HS-27A (cell line): Measurements from ENCODE around the gene TSPAN9.

Experiments
- DNase-seq: peaks from one replicate; pipeline ENCODE4 v3.0.0-alpha.2; 2012; ENCODE audit warnings: low read depth, missing footprints

TSPAN9 gene

DNA sequence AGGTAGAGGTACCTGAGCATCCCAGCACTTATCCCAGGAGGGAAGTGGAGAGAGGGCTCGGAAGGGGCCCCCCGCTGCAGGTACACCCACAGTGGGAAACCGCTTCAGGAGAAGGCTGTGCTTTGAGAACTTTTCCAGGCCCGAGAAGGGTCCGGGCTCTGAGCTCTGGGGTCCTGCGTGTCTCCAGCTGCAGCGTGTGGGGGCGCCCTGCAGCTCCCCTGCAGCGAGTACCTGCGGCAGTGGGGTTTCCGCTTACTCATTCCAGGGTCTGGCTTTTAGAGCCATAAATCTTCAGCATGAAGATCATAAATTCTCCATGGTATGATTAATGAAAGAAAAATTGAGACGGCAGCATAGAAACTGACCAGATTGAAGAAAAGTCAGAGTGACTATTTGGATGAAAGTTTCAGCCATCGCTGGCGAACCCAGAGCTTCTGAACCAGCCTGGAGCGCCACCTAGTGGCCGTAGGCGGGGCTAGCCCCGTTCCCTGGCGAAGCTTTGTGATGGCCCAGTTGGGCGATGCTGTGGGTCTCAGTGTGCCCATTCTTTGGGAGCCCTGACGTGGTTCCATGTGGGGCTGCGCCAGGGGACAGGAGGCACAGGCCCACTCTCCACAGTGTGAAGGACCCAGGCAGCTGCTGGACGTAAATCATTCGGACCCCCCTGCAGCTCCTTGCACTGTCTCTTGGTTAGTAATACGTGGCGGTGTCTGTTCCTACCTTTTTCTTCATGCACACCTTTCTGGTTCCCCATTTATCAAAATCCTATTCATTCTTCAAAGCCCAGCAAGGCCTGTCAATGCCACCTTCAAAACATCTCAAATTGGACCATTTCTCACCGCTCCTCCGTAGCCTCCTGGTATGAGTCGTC is 198.2 kb downstream of the TSPAN9 start:
- peak; percentile 47 for DNase-seq

DNA sequence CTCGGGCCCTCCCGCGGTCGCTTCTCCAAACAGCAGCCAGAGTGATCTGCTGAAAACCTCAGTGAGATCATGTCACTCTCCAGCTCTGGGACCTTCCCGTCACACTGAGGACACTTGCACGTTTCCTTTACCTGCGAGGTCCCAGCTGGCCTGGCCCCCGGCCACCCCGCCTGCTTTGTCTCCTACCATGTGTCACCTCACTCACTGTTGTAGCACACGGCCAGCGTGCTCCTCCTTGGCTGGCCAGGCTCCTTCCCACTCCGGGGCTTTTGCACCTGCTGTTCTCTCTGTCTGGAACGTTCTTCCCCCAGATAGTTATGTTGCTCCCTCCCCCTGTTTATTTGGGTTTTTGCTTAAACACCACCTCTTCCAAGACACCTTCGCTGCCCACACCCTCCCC is 199.0 kb downstream of the TSPAN9 start:
- DNase-seq: no peak

DNA sequence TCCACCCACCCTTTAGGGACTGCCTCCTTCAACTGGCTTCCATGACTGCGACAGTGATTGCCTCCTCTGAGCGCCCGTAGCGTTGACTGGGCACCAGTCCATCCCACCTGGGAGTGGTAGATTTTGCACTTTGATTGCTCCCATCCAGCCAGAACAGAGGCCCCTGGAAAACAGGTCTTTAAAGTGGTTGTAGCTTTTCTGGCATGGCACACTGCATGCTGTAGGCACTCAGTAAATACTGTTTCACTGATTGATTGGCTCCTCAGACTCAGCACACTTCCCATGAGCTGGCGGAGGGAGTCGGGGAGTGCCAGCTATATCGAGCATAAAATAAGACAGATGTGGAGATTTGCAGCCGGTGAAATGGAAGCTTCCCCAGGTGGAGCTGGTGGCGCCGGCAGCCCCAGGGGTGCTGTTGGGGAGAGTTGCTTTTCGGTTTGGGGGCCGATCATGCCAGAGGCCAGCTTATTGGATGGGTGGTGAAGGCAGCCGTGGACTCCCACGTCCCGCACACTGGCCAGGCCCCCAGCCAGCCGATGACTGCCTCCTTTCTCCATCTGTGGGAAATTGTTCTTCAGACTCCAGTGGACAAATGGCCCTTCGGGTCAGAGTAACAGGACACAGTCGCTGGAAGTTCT is 200.2 kb downstream of the TSPAN9 start:
- no peak for DNase-seq

DNA sequence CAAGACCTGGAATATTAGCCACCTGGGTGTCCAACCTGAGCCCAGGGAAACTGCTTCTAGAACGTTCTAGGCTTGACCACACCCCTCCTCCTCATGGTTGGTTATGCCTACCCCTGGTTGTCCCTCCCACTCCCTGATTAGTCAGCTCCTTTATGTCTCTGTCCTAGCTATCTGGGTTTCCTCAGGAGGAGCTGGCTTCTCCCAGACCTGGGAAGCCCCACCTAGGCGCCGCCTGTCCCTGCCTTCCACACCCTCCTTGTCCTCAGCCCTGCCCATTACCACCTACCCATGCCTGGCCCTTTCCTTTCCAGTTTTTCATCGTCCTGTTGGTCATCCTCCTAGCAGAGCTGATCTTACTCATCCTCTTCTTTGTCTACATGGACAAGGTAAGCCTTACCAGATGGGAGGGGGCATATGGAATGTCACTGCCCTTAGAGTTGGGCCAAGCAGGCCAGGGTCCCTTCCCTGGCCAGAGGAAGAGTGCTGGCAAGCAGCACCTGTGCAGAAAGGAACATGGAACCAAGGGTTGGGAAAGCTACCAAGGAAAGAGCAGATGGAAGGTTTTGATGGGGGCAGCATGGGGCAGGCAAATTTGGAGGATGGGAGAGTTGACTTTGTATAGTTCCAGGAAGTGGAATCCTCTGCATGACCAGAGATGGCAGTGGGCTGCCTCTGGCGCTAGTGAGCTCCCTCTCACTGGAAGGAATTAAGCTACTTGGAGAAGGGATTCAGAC is 201.7 kb downstream of the TSPAN9 start:
- no peak for DNase-seq

DNA sequence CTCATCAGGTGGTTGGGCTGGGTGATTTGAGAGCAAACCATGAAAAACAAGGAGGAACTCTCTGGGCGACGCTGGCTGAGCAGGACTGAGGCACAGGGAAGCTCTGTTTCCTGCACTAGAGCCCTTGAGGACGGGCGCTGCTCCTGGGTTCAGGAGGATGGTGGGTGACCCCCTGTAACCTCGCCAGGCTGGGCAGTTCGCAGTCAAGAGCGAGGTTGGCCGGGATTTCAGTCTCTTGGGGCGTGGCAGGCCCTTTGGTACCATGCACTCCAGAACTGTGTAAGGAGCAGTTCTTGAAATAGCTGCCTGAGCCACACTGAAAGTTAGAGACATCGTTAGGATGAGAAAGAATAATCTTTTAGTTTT is 202.2 kb downstream of the TSPAN9 start:
- DNase-seq: no peak

DNA sequence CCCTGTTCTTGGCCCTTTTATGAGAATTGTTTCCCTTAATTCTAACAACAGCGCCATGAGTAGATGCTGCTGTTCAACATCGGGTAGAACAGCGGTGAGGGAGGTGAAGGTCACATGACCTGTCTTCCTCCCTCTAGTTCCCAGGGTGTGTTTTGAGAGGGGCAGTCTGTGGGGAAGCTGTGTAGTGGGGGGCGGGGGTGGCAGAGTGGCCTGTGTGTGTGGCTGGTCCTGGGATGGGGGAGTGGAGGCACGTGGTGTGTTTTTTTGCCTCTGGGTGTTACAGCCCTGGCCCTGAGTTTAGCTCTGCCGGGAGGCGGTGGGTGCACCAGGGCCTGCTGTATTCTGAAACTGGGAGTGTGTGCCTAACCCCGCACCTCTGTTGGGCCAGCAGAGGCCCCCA is 202.7 kb downstream of the TSPAN9 start:
- DNase-seq: no peak

DNA sequence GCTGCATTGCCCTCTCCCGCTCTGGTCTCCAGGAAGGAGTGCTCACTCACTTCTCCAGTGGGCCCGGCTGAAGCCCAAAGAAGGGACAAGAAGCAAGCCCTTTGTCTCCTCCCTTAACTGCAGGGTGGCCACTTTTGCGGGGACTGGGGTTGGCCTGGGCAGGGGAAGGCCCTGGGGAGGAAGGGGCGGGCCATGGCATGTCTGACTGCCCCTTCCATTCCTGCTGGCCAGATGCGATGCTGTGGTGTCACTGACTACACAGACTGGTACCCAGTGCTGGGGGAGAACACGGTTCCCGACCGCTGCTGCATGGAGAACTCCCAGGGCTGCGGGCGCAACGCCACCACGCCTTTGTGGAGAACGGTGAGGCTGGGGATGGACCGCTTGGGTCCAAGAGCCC is 203.8 kb downstream of the TSPAN9 start:
- no peak for DNase-seq

DNA sequence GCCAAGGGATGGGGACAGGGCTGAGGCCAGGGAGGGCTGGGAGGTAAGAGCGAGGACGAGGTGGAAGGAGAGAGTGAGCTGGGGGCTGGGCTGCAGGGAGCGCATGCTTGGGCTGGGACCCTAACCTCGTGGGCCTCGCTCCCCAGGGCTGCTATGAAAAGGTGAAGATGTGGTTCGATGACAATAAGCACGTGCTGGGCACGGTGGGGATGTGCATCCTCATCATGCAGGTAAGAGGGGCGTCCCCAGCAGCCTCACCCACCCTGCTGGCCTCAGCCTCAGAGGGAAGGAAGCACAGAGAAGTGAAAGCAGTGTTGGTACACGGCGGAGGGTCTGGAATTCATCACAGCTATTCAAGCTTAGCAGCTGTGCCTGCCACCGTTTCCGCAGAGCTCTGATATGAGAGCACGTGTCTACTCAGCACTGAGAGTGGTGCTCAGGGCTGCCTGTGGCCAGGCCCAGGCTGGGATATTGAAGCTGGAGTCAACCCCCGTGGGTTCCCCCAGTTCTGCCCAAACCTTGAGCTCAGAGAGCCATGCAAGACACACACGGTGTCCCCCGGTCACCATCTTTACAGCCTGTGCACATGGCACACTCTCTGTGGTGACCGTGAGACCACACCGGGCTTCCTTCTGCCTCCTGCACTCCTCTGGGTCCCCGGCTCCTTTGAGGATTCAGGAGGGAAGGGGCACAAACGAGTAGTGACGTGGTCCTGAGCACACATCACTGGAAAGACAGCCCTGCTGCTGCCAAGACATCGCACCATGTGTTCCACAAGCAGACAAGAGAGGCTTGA is 204.6 kb downstream of the TSPAN9 start:
- no peak for DNase-seq

DNA sequence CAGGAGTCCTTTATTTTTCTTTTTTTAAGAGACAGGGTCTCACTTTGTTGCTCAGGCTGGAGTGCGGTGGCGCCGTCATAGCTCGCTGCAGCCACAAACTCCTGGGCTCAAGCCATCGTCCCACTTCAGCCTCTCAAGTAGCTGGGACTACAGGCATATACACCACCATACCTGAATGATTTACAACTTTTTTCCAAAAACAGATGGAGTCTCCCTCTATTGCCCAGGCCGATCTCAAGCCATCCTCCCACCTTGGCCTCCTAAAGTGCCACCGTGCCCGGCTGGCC is 205.1 kb downstream of the TSPAN9 start:
- DNase-seq: no peak

DNA sequence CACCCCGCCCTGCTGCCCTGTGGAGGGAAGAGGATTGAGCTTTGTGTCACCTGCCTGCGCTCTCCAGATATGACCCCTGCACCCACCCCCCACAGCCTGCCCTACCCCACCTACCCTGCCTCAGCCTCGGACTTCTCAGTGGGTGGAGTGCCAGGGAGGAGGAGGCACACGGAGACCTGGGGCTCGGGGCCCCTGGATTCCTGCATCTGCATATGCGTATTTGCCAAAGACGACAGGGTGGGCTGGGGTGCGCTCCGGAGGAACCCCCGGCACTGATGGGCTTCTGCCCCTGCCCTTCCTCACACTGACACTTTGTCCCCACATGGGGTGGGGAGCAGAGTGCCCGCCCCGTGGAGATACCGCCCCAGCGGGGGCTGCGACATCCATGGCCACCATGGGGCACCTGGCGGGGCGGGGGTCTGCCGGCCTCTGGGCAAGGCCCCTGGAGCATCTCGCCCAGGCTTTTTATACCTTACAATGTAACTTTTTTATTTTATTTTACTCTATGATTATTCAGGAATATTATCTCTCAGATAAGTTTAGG is 206.0 kb downstream of the TSPAN9 start:
- no peak for DNase-seq

DNA sequence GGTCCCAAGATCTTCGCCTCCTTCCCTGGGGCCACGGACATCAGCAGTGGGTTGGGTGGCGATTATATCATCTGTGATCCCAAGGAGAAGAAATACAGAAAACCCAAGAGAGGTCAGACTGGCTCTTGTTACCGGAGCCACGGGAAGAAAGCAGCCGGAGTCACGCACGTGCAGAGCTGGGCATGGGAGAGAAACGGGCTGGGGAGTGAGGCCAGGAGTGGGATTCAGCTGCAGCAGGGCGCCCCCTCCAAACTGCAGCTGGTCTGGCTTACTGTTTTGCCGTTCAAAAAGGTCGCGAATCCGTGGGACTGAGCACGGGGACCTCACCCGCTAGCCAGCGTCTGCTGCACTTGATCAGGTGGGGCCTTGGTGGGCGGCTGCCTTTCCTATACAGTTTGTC is 207.2 kb downstream of the TSPAN9 start:
- no peak for DNase-seq

DNA sequence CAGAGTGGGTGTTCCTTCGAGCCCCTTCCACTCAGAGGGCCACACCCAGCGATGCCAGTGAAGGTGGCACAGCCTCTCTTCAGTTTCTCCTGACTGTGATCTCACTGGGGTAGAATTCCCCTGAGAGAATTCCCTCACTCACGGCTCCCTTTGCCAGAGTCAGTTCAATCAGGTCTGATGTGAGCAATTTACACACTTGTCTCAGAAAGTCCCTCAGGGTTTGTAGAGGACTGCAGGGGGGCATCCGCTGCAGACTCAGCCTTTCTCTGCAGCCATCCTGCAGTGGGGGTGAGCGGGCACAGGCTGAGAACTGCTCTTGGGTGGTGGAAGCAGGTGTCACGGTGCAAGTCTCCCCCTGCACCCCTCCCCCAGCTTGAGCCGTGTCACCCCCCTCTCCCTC is 208.4 kb downstream of the TSPAN9 start:
- no peak for DNase-seq

DNA sequence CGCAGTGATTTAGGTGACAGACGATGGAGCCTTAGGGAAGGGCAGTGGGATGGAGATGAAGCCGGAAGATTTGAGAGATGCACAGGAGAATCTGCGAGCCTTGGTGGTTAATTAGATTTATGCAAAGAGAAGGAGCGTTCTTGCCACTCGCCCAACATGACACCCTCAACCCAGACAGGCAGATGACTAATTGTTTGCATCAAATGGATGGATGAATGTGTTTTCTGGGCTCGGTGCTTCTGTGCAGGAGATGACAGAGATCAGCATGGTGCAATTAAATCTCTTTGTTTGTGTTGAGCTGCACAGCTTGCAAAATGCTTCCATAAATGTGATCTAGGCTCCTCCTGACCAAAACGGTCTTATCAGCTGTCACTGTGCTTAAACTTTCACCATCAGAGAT is 211.5 kb downstream of the TSPAN9 start:
- DNase-seq: no peak

DNA sequence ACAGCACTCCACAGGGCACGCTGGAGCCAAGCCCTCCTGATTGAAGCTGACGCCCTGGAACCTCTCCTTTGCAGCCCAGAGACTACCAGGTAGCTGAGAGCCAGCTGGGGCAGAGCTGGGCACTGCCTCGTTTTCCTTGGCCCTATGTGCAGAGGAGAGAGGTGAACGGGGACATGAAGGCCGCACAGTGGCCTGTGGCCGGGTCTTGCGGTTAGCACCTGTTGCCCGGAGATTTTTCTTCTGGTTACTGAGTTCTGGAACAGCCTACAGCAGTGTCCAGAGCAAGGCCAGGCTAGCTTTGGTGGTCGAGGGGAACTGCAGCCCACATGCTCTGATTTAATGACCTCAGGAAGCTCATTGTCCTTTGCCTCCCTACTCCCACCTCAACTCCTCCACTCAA is 212.5 kb downstream of the TSPAN9 start:
- no peak for DNase-seq

DNA sequence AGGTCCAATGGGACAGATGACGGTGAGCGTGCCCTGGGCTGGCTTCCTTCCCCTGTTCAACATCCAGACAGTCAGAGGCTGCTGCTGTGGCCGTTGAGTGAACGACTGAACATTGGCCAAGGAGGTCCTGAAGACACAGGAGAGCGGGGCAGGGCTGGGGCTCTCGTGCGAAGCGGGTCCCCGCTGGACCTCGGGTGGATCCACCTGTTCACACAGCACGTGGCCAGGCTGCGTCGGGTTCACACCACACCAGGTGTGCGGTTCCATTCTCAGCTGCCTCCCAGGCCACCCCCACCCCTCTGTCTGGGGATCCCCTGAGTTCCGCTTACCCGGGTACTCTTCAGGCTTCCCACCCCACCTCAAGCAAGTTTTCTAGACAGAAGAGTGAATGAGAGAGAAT is 214.8 kb downstream of the TSPAN9 start:
- no peak for DNase-seq

DNA sequence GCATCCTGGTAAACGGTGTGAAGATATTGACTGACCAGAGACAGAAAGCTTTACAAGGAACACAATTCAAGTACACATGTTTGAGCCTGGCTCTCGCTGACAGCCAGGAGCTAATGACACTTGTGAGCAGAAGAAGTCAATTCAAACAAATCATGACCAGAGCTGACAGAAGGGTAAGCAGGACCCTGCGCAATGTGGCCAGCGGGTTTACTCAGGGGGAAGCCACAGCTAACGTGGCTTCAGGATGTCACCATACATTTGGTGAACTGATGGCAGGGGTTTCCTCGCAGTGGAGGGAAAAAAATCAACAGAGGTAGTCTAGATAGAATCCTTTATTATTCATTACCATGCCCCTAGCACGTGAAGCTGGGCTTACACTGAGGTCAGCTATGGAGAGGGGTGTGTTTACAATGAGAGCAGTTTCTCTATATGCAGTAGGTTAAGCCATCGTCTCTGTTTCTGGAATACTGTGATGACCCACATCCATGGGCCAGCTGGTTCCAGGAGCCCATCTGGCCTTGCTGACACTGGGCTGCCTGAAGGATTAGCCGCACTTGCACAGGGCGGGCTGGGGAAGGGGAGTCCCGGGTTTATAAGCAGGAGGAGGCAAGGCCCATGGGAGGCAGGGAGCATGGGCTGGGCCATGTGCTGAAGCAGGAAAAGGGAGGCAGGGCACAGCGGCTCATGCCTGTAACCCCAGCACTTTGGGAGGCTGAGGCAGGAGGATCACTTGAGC is 215.7 kb downstream of the TSPAN9 start:
- DNase-seq: no peak

DNA sequence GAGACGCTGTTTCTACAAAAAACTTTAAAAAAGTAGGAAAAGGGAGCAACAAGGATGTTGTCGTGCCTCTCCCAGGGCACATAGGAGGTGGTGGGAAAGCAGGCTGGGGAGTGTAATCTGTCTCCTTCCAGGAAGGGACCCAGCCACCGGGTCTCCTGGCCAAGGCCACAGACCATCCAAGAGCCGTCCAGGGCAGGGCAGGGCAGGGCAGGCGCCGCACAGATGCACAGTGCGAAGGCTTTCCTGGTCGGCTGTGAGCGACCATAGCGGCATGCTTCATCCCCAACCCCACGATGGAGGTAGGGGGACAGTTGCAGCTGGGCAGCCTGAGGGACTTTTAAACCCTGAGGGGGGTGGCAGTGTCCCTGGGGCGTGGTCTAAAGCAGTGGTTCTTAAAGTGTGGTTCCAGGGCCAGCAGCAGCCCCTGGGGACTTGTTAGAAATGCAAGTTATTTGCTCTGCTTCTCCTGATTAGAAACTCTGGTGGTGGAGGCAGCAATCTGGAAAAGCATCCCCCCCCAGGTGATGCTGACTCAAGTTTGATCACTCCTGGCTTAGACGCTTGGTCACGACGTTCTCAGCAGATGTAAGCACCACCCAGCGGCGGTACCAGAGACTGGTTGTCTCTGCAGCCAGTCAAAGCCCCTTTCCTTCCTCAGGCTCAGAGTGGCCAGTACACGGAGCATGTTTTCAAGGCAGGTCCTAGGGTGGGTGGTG is 216.4 kb downstream of the TSPAN9 start:
- no peak for DNase-seq

DNA sequence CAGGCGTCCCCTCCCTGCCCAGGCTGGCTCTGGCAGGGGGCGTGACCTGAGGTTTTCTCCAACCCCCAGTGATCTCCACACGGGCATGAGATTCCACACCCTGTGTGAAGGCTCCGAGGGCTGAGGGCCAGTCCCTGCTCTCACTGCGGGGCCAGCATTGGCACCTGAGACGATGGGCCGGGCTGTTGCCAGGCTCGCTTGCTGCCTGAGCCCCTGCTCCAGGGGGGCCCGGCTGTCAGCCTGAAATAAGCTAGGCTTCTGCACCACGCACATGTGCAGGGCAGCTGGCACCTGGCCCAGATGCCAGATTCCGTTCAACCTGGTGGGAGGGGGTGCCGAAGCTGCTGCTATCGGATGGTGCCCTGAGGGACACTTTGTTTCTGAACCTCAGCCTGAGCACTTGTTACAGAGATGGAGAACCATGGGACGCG is 217.3 kb downstream of the TSPAN9 start:
- no peak for DNase-seq

DNA sequence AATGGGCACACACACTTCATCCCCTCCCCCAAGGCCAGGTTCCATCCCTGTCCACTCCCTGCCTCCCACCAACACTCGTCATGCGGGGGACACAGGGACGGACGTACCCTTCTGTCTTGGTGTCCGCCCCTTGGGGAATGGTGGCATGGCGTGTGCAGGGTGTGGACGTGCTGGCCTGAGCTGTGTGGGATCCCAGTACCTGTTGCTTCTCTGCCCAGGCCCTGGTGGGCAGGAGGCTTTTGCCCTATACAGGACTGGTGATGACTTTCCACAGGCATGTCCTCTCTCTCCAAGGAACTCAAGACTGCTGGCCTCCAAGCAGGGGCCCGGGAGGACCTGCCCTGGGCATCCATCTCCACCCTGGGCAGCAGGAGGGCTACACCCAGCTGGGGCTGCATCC is 218.0 kb downstream of the TSPAN9 start:
- DNase-seq: no peak

DNA sequence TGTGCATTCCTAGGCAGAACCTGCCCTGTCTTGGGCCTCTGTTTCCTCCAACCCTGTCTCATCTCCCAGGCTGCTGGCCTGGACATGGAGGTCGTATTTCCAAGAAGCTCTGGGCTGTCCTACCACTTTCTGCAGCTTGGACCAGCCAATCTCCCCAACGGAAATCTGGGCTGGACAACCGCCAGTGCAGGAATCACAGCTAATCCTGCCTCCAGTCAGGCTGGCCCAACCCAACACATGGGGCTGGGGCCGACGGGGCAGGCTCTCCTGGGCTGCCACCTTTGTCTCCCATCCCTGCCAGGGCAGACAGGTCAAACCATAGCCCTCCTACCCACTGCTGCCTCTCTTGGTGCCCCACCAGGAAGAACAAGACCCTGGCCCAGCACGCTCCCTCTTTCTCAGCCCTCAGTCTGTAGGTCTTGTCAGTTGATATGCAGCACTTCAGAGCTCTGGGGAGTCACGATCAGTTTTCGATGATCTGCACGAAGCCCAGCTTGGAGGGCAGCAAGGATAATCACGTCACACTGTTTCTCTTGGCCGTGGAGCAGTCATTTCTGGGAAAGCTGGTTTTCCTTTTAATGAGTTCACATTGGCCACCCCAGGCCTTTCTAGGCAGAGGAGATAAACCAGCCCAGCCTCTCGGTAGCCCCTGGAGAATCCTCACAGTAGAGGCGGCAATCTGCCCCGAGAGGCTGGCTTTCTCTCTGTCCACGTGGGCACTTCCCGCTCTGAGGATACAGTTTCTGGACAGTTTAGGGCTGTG is 218.6 kb downstream of the TSPAN9 start:
- DNase-seq: no peak
